Gastrocnemius medialis (tissue), 4 donors: ENCODE data around the gene MPPE1.

Experiments
- POLR2A ChIP-seq, 2 donors: fragments of 450-650 bp; IDR thresholded peaks; one replicate each; pipeline ENCODE4 v1.6.1; 2017; ENCODE audit warnings: antibody characterized with exemption in 2 of 2, mild to moderate bottlenecking in 2 of 2, moderate library complexity in 2 of 2
- TF ChIP-seq, protein P1 (sequence below), 5 experiments: fragments of 450-650 bp in 3 of 5; fragments of 200-600 bp in 2 of 5; sonication (generic) in 2 of 5; IDR thresholded peaks in 4 of 5; conservative IDR thresholded peaks in 1 of 5; 1 replicate in 4 of 5; 2 replicates in 1 of 5; pipeline ENCODE4 v1.5.1; 2016 to 2019; ENCODE audit warnings: antibody characterized with exemption in 5 of 5, mild to moderate bottlenecking in 3 of 5, moderate library complexity in 3 of 5

DNA sequence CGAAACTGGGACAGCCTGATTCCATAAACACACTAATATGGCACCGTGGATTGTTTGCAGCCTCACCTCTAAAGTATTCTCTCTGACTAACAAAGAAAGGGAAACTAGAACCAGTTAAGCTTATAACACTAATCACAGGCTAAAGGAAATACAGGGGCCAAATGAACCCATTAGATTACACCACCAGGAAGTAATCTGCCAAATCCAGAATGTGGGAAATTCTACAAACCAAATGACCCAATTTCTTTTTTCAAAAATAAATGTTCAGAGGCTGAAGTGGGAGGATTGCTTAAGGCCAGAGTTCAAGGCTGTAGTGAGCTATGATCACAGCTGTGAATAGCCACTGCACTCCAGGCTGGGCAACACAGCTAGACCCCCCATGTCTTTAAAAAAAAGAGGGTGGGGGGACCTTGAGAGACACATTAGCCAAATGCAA, 1.5 kb upstream of the MPPE1 start:
- TF ChIP-seq, protein P1, sequence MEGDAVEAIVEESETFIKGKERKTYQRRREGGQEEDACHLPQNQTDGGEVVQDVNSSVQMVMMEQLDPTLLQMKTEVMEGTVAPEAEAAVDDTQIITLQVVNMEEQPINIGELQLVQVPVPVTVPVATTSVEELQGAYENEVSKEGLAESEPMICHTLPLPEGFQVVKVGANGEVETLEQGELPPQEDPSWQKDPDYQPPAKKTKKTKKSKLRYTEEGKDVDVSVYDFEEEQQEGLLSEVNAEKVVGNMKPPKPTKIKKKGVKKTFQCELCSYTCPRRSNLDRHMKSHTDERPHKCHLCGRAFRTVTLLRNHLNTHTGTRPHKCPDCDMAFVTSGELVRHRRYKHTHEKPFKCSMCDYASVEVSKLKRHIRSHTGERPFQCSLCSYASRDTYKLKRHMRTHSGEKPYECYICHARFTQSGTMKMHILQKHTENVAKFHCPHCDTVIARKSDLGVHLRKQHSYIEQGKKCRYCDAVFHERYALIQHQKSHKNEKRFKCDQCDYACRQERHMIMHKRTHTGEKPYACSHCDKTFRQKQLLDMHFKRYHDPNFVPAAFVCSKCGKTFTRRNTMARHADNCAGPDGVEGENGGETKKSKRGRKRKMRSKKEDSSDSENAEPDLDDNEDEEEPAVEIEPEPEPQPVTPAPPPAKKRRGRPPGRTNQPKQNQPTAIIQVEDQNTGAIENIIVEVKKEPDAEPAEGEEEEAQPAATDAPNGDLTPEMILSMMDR (IDR thresholded peaks at IDR 0.05 in 4 of 5, conservative IDR thresholded peaks at IDR 0.05 in 1 of 5): no peak
- TF ChIP-seq POLR2A (IDR thresholded peaks at IDR 0.05): no peak
